ENCODE data around the gene MAST4. TPM values are rescaled to one million over a fixed set of nuclear protein-coding genes. Genes with fewer than 3 reads are reported as not detected.

The MAST4 gene
- total RNA-seq, 1 donor from 2014 or later, result 56.9 TPM

DNA sequence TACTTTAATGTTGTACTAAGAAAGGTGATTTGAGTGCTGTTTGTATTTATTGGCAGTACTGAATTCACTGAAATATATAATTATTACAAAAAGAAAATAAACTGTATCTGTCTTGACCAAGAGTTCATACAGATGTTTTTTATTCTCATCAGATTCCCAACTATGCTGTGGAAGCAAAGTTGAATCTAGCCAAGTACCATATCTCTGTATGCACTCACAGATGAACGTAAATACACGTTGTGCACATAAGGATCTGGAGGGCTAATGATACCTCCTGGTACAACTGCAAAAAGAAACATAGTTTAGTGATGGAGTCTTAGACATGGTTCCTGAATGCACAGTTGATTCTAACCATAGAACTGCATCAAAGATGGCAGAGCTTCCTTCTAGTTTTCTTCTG, 431.0 kb downstream of the MAST4 start:
- TF ChIP-seq, protein P1, sequence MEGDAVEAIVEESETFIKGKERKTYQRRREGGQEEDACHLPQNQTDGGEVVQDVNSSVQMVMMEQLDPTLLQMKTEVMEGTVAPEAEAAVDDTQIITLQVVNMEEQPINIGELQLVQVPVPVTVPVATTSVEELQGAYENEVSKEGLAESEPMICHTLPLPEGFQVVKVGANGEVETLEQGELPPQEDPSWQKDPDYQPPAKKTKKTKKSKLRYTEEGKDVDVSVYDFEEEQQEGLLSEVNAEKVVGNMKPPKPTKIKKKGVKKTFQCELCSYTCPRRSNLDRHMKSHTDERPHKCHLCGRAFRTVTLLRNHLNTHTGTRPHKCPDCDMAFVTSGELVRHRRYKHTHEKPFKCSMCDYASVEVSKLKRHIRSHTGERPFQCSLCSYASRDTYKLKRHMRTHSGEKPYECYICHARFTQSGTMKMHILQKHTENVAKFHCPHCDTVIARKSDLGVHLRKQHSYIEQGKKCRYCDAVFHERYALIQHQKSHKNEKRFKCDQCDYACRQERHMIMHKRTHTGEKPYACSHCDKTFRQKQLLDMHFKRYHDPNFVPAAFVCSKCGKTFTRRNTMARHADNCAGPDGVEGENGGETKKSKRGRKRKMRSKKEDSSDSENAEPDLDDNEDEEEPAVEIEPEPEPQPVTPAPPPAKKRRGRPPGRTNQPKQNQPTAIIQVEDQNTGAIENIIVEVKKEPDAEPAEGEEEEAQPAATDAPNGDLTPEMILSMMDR (IDR thresholded peaks at IDR 0.05), result no peak
- no peak overlapping the region for H3K27ac ChIP-seq
- H3K4me1 ChIP-seq, result peaks cover 23% of the 10 kb centered on the region
- ATAC-seq (no peak), DNase-seq (no peak)
- H3K4me3 ChIP-seq, result no peak overlapping the region
- H3K9me3 ChIP-seq, result no peaks in the 10 kb centered on the region
- no peaks in the 10 kb centered on the region for H3K36me3 ChIP-seq
- intact Hi-C loops (cut with DNase I), result no loop called here
- H3K27me3 ChIP-seq (ENCODE audit: low read depth), result no peaks in the 10 kb centered on the region

DNA sequence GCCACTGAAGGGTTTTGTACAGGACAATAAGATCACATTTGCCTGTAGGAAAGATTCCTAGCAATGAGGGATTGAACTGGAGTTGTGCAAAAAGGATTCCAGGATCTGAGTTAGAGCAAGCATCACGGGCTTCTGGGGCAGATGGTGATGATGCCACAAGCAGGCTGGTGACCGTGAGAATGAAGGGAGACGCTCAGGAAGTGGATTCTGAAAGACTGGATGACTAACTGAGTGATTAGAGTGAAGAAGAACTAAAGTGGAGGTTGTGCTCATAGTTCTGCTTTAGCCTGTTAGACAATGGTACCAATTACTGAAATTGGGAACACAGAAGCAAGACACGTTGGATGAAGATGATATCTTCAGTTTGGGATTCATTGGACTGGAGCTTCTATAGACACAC, 432.2 kb downstream of the MAST4 start:
- no peak overlapping the region for H3K4me3 ChIP-seq
- H3K27ac ChIP-seq, result no peak overlapping the region
- H3K36me3 ChIP-seq, result no peaks in the 10 kb centered on the region
- H3K27me3 ChIP-seq (ENCODE audit: low read depth), result no peaks in the 10 kb centered on the region
- TF ChIP-seq, protein P1 (IDR thresholded peaks at IDR 0.05), result no peak
- H3K4me1 ChIP-seq, result peaks cover 23% of the 10 kb centered on the region
- no peaks in the 10 kb centered on the region for H3K9me3 ChIP-seq
- no peak for ATAC-seq
- intact Hi-C loops (cut with DNase I), result no loop called here
- DNase-seq, result no peak

DNA sequence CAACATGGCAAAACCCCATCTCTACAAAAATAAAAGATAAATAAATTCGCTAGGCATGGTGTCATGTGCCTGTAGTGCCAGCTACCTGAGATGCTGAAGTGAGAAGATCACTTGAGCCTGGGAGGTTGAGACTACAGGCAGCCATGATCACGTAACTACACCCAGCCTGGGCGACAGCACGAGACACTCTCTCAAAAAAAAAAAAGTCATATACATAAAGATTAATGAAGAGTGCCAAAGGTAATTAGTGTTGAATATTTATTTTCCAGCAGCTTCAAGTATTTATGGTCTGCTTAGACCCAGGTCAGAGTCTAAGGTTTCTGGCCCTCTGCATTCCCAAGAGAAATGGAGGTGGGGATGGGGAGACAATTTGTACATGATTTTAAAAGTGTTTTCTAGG, 432.7 kb downstream of the MAST4 start:
- H3K4me3 ChIP-seq, result no peak overlapping the region
- ATAC-seq (no peak), DNase-seq (no peak)
- H3K4me1 ChIP-seq, result peaks cover 29% of the 10 kb centered on the region
- no peaks in the 10 kb centered on the region for H3K27me3 ChIP-seq (ENCODE audit: low read depth)
- intact Hi-C loops (cut with DNase I), result no loop called here
- TF ChIP-seq, protein P1 (IDR thresholded peaks at IDR 0.05), result no peak
- H3K36me3 ChIP-seq, result no peaks in the 10 kb centered on the region
- no peaks in the 10 kb centered on the region for H3K9me3 ChIP-seq
- H3K27ac ChIP-seq, result no peak overlapping the region

DNA sequence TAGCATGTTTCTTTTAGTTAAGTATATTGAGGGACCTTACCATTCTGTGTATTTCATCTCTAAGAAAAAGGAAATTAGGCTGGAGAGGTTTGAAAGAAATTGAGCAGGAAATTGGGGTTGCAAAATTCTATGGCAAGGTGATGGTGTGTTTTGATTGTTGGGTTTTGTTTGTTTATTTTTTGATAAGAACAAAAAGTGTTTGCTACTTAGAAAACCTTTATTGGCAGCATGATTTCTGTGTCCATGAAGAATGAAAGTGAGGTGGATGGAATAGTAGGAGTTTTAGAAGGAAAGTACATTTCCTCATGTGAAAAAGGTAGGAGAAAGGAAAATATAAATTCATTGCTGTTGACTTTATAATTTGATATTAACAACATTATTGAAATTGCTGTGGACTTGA, 433.3 kb downstream of the MAST4 start:
- TF ChIP-seq, protein P1 (IDR thresholded peaks at IDR 0.05), result no peak
- intact Hi-C loops (cut with DNase I), result no loop called here
- H3K4me1 ChIP-seq, result peaks cover 34% of the 10 kb centered on the region
- no peaks in the 10 kb centered on the region for H3K27me3 ChIP-seq (ENCODE audit: low read depth)
- H3K9me3 ChIP-seq, result no peaks in the 10 kb centered on the region
- no peak overlapping the region for H3K27ac ChIP-seq
- ATAC-seq (no peak), DNase-seq (no peak)
- H3K36me3 ChIP-seq, result no peaks in the 10 kb centered on the region
- H3K4me3 ChIP-seq, result no peak overlapping the region

DNA sequence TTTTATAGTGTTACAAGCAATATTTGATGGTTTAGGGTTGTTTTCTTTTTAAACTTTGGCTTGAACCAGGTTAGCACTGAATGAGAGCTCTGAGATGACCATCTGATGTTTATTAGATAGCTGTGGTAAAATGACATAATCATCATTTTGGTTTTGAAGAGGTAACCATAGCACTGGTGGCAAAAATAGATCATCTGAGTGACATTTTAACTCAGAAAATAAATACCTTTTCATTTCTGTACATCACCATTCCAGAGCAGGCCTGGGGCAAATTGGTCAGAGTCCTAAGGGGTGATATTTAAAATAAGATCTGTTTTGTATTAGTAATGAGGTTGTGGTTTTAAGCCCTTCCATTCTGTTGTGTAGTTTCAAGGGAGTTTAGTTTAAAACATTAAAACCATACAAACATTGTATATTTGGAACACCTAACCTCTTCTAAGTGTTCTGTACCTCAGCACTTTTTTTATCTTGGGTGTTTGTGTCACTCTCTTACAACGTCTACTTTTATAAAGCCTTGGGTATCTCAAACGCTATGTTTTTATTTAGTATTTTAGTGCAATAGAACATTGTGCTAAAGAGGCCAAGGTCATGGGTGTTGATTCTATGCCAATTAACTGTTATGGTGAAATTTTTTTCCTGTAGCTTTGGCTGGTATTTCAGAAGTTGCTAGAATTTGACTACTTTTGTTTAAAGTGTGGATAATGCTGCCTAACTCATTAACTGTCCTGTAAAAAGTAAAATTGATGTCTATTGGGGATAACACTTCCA, 434.3 kb downstream of the MAST4 start:
- H3K27me3 ChIP-seq (ENCODE audit: low read depth), result no peaks in the 10 kb centered on the region
- no peak overlapping the region for H3K4me3 ChIP-seq
- no peaks in the 10 kb centered on the region for H3K36me3 ChIP-seq
- peaks cover 42% of the 10 kb centered on the region for H3K4me1 ChIP-seq
- H3K27ac ChIP-seq, result no peak overlapping the region
- ATAC-seq, result no peak
- H3K9me3 ChIP-seq, result no peaks in the 10 kb centered on the region
- intact Hi-C loops (cut with DNase I), result no loop called here
- DNase-seq, result no peak
- TF ChIP-seq, protein P1 (IDR thresholded peaks at IDR 0.05), result no peak
